Mammary epithelial cell (primary cell): ENCODE data around the gene CDKN2D.

Source experiments
- EZH2 ChIP-seq: IDR thresholded peaks from 2 replicates; pipeline ENCODE4 v1.6.1; 2012; ENCODE audit warnings: low read length, inconsistent platforms, borderline replicate concordance
- TF ChIP-seq, protein P1 (sequence below), 2 donors: IDR thresholded peaks in 1 of 2; conservative IDR thresholded peaks in 1 of 2; 2 replicates each; pipeline ENCODE4 v1.5.1; 2011 to 2012; ENCODE audit warnings: inconsistent platforms in 2 of 2, low read length in 2 of 2, mild to moderate bottlenecking in 2 of 2, control low read depth in 1 of 2, low read depth in 1 of 2; ENCODE audit not compliant: insufficient read depth in 1 of 2; ENCODE audit errors: extremely low read depth in 1 of 2

DNA sequence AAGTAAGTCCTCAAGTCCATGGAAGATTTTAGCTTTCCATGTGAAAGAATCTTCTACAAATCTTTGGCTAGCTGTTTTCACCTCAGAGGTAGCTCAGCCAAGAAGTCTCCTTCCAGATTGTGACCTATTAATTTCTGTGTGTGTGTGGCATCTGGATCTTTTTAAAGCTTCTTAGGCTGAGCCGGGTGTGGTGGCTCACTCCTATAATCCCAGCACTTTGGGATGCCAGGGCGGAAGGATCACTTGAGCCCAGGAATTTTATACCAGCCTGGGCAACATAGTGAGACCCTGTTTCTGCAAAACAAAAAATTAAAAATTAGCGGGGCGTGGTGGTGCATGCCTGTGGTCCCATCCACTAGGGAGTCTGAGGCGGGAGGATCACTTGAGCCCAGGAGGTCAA is 43.1 kb upstream of the CDKN2D start:
- TF ChIP-seq, protein P1, sequence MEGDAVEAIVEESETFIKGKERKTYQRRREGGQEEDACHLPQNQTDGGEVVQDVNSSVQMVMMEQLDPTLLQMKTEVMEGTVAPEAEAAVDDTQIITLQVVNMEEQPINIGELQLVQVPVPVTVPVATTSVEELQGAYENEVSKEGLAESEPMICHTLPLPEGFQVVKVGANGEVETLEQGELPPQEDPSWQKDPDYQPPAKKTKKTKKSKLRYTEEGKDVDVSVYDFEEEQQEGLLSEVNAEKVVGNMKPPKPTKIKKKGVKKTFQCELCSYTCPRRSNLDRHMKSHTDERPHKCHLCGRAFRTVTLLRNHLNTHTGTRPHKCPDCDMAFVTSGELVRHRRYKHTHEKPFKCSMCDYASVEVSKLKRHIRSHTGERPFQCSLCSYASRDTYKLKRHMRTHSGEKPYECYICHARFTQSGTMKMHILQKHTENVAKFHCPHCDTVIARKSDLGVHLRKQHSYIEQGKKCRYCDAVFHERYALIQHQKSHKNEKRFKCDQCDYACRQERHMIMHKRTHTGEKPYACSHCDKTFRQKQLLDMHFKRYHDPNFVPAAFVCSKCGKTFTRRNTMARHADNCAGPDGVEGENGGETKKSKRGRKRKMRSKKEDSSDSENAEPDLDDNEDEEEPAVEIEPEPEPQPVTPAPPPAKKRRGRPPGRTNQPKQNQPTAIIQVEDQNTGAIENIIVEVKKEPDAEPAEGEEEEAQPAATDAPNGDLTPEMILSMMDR (conservative IDR thresholded peaks at IDR 0.05 in 1 of 2, IDR thresholded peaks at IDR 0.05 in 1 of 2; ENCODE audit: extremely low read depth in 1 of 2, insufficient read depth in 1 of 2, low read depth in 1 of 2, low read length in 2 of 2) = no peak
- no peak for TF ChIP-seq EZH2
